NCI-H1436 treated with DMSO at 0.1 percent for 48 hours (cell line): ENCODE measurements around the gene ADCYAP1R1.

Experiments
- DNase-seq: peaks from one replicate; lab custom pipeline; 2025; lab: John Stamatoyannopoulos, UW

ADCYAP1R1 gene

GRCh38 chr7:31051598-31052486 lies at the start of gene ADCYAP1R1:
TSS of gene ADCYAP1R1 (plus strand) at chr7:31052308. CDS start at chr7:31063265, 10,957 bp downstream.
- DNase-seq, result no peak

- no peak for DNase-seq
Measured at GRCh38 chr7:31003097-31003496, 49.0 kb upstream of the ADCYAP1R1 start.

- DNase-seq, result no peak
Measured at GRCh38 chr7:31003721-31004120, 48.4 kb upstream of the ADCYAP1R1 start.

- no peak for DNase-seq
Measured at GRCh38 chr7:31004393-31004792, 47.7 kb upstream of the ADCYAP1R1 start.

- DNase-seq, result no peak
Measured at GRCh38 chr7:31006857-31007256, 45.3 kb upstream of the ADCYAP1R1 start.

GRCh38 chr7:31007634-31008033 lies 44.5 kb upstream of the ADCYAP1R1 start:
- no peak for DNase-seq

GRCh38 chr7:31014826-31015225 lies 37.3 kb upstream of the ADCYAP1R1 start:
- no peak for DNase-seq

GRCh38 chr7:31017032-31017675 lies 35.0 kb upstream of the ADCYAP1R1 start:
- DNase-seq, result no peak

- DNase-seq, result no peak
Measured at GRCh38 chr7:31017721-31018120, 34.4 kb upstream of the ADCYAP1R1 start.

GRCh38 chr7:31019509-31019908 lies 32.6 kb upstream of the ADCYAP1R1 start:
- no peak for DNase-seq

- DNase-seq, result no peak
Measured at GRCh38 chr7:31020161-31020560, 31.9 kb upstream of the ADCYAP1R1 start.

- DNase-seq, result no peak
Measured at GRCh38 chr7:31020652-31021051, 31.5 kb upstream of the ADCYAP1R1 start.

- DNase-seq, result no peak
Measured at GRCh38 chr7:31022117-31022516, 30.0 kb upstream of the ADCYAP1R1 start.

- DNase-seq, result no peak
Measured at GRCh38 chr7:31022726-31023125, 29.4 kb upstream of the ADCYAP1R1 start.

- no peak for DNase-seq
Measured at GRCh38 chr7:31023877-31024276, 28.2 kb upstream of the ADCYAP1R1 start.

GRCh38 chr7:31027161-31027965 lies 24.7 kb upstream of the ADCYAP1R1 start:
- DNase-seq, result no peak

- no peak for DNase-seq
Measured at GRCh38 chr7:31028006-31028405, 24.1 kb upstream of the ADCYAP1R1 start.

- no peak for DNase-seq
Measured at GRCh38 chr7:31028417-31028992, 23.6 kb upstream of the ADCYAP1R1 start.

GRCh38 chr7:31029251-31030042 lies 22.7 kb upstream of the ADCYAP1R1 start:
- DNase-seq, result no peak

- DNase-seq, result no peak
Measured at GRCh38 chr7:31033674-31034300, 18.3 kb upstream of the ADCYAP1R1 start.

GRCh38 chr7:31036924-31037323 lies 15.2 kb upstream of the ADCYAP1R1 start:
- DNase-seq, result no peak
